HL-60/S4 treated with phorbol 12-myristate 13-acetate at 8.2 ng/mL for 4 days and 3 days (cell line): ENCODE measurements around the gene PMCH.
"Not testable (repeated sequence)": the region's sequence is repeated elsewhere in the genome, so short reads cannot be mapped to it uniquely, and the experiment has no call there.

Experiments
- in situ Hi-C: fragments of 300-500 bp; cut with MboI; formaldehyde crosslinking; loops from 2 replicates; pipeline ENCODE4 v1.15.0; 2022; ENCODE audit warnings: low sequenced_read_pairs

The PMCH gene

DNA sequence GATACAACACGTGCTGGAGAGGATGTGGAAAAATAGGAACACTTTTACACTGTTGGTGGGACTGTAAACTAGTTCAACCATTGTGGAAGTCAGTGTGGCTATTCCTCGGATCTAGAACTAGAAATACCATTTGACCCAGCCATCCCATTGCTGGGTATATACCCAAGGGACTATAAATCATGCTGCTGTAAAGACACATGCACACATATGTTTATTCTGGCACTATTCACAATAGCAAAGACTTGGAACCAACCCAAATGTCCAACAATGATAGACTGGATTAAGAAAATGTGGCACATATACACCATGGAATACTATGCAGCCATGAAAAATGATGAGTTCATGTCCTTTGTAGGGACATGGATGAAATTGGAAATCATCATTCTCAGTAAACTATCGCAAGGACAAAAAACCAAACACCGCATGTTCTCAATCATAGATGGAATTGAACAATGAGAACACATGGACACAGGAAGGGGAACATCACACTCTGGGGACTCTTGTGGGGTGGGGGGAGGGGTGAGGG is 50.5 kb downstream of the PMCH start:
- in situ Hi-C loops: not testable (repeated sequence)
